IPS-NIHi7 (cell line): ENCODE data around the gene GNA12.

Experiments
- DNase-seq: peaks from one replicate; pipeline ENCODE4 v3.0.0; 2012; ENCODE audit warnings: mixed read lengths; ENCODE audit errors: extremely low spot score

GNA12 gene

DNA sequence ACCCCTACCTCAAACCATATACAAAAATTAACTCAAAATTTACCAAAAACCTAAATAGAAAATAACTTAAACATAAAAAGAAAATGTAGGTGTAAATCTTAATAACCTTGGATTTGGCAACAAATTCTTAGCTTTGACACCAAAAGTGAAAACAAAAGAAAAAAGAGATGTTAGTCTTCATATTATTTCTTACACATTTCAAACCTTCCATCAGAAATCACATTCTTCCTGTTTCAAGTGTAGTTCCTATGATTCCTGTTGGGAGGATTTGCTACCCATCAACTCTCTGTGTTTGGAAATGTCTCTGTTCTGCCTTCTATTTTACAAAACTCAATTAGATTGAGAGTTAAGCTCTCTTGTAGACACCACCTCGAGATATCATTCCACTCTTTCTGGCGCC is 62.0 kb downstream of the GNA12 start:
- DNase-seq: no peak

DNA sequence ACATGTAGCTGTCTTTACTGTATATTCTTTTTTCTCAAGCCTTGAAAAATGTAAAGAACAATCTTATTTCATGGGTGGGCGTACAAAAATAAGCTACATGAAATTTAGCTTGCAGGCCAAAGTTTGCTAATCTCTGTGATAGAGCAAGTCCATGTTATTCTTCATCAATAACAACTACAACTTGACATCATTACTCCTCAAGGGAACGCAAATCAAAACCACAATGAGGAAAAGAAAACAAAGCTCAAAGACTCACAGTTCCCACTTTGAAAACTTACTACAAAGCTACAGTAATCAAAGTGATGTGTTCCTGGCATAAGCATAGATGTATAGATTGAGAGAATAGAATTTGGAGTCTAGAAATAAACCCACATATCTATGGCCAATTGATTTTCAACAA is 62.5 kb downstream of the GNA12 start:
- DNase-seq: no peak

DNA sequence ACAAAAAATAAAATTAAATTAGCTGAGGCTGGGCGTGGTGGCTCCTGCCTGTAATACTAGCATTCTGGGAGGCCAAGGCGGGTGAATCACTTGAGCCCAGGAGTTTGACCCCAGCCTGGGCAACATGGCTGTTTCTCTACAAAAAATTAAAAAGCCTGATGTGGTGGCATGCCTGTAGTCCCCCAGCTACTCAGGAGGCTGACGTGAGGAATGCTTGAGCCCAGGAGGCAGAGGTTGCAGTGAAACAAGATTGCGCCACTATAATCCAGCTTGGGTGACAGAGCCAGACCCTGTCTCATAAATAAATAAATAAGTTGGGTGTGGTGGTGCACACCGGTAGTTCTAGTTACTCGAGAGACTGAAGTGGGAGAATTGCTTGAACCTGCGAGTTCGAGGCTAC is 65.1 kb downstream of the GNA12 start:
- DNase-seq: no peak

DNA sequence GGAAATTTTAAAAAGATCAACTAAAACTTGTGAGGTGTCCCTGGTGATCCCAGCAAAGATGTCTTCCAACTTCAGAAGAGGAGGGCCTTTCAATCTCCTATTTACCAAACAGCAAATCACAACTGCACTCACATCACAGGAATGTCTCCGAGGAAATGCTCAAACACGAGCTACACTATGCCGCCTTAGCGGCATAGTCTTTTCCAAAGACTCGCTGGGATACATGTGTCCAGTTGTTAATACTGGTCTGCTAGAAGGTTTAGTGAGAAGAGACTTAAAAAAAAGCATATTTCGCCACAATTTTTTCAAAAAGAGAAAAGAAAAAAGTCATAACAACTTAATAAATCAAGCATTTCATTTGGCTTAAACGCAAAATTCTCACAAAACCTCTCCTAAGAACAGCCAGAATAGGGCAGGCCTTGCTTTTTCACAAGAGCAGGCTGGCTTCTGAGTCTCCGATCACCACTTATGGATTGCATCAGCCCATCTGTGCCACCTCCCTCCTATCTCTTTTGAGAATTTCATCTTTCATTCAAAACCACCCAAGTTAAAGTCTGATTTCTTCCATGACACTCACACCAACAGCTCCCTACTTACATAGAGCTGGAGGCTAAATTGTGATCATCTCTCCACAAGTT is 66.1 kb downstream of the GNA12 start:
- DNase-seq: no peak

DNA sequence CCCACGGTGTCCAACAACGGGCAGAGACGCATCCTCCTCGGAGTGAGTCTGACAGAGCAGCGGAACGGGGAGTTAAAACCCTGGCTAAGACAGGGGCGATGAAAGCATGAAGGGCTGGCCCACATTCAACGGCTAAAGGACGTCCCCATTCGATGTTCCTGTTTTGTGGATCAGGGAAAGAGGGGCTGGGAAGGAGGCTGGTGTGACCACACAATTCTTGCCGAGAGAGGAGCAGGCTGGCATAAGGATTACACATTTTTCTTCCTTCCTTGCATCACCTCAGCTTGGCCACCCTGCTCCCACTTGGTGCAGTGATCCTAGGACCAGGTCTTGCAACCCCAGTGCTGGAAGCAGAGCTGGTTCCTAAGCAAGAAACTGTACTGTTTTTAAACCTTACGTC is 67.7 kb downstream of the GNA12 start:
- no peak for DNase-seq

DNA sequence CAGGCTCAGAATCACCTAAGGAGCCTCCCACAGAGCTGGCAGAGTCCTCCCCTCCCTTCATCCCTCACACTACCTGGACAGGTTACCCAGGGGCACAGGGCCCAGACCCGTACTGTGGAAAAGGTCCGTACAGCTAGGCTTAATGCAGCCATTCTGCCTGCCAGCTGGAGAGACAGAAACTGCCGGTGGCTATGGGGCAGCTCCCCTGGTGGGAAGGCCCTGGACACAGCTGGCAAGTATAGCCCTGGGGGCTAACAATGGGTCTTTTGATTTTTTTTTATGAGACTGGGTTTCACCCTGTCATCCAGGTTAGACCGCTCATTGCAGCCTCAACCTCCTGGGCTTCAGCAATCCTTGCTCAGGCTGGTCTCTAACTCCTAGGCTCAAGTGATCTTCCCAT is 68.3 kb downstream of the GNA12 start:
- DNase-seq: no peak

DNA sequence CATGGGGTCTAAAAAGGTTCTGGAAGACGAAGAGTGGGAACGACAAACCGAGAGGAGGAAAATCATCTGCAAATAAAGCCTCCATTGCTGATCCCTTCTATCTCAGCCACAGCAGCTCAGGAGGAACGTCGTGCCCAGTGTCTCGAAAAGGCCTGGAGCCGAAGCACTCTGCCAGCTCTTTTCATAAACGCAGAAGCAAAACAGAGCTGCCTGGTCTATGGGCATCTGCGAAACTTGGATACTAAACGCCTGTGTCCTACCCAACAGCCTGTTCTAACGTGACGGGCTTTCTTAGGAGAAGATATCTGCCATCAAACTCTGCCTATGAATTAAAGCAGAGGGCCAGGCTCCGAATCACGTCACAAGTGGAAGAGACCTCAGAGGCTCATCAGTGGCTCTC is 68.7 kb downstream of the GNA12 start:
- DNase-seq: no peak

DNA sequence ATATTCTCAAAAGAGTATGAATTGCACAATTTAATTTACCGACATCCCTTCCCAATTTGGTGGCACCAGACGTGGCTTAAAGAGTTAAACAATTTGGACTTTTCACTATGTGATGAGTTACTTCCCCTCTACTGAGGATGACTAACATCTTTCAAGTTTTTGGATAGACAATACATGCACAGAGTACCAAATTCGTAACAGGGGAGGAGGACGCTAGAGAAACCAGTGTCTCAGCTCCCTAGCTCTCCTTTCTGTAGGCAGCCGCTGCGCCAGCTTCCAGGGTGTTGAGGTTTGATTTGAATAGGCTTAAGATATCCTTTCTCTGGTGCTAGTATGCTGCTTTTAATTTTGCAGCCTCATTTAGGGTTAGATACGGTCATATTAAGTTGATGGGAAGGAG is 69.2 kb downstream of the GNA12 start:
- DNase-seq: no peak

DNA sequence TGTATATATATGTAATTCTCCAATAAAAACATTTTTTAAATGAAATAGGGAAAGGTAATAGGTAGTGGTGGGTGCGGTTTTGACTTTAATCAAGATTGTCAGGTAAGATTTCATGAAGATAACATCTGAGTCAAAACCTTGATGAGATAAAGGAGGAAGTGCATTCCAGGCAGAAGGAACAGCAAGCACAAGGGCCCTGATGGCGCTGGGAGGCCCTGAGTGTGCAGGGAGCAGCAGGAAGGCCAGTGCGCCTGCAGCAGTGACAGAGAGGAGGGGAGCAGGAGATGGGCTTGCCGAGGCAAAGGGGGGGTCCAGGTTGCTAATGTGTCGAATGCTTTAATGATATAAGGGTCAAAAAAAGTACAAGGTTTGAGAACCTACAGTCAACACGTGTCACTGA is 69.8 kb downstream of the GNA12 start:
- DNase-seq: no peak

DNA sequence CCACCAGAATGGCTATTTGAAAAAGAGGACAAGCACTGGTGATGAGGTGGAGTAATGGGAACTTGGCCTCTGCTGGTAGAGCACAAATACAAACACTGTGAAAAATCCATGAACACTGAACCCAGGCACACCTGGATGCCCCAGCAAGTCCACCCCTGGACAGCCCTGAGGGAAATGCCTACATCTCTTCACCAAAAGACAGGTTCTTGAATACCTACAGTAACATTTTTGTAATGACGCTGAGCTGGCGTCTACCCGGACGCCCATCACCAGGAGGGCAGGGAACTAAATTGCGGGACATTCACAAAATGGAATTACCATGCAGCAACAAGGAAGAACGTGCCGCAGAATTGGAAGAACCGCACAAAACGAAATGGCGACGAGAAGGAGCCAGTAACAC is 70.5 kb downstream of the GNA12 start:
- no peak for DNase-seq

DNA sequence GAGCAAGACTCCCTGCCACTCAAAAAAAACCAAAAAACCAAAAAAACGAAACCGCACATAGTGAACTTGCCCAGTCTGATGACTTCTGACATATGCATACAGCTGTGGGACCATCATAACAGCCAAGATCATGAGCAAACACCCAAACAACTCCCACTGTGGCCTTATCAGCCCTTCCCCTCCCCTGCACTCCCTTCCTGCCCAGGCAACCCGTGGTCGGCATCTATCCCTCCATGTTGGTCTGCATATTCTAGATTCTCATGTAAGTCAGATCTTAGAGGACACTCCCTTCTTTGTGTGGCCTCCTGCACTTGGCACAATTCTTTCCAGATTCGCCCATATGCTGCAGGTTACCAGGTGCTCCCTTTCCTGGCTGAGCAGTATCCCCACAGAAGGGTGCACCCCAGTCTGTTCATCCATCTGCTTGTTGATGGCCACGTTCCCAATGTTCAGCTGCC is 72.8 kb downstream of the GNA12 start:
- DNase-seq: no peak

DNA sequence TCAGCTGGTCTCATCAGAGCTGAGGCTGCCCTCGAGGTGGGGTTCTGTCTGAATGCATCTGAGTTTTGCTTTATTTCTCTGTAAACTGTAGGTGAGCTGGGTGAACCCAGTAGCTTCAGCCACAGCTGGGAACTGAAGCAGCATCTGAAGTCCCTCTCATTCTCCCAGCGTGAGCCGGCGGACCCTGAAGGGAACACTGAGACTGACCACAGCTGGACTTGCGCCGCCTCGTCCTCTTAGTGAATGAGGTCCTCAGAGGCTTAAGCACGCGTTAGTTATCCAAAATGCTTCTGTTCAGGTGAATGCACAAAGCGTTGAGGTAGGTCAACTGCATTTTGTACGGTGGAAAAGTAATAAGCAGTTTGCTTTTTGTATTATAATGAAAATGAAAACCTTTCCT is 79.5 kb downstream of the GNA12 start:
- no peak for DNase-seq

DNA sequence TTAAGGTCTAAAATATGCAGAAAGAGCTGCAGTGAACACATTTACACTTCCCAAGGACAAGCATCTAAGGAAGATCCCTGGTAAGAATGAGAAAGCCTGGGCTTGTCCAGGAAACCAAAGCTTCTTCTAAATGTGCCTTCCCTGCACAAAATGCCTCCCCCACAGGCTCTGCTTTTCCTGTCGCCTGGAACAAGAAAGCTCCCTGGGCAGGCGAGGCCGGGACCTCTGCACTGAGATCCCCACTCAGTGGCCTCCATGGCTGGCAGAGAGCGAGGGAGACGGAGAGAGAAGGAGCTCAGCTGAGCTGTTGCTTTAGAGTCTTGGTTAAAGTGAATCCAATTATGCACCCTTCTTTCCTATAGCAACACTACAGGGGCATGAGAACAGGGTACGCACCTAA is 80.5 kb downstream of the GNA12 start:
- DNase-seq: no peak

DNA sequence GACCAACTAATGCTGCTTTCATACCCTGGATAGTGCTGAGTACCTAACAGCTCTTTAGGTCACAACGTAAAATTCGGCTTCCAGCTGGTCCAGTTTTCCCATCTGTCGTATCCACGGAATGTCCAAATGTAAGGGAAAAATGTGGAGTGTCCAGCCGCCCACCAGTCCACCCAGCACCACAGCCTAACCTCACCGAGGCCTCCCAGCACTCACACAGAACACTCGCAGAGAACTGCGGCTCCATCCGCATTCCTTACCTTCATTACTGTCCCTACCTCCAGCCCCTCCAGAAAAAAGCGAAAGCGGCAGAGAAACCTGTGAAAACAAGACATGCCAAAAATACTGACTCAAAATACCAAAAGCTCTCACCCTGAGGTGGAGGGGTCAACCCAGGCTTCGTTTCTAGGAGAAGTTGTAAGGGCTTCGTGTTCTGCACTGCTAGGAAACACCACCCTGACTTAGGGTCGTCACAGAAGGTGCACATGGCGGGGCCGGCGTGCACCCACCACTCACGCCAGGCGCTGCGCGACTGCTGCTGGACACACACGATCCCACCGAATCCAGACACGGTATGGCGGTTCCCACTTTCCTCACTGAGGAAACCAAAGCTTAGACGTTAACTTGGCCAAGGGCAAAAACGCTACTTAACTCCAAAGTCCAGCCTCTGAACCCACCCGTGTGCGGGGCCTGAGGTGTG is 82.2 kb downstream of the GNA12 start:
- no peak for DNase-seq

DNA sequence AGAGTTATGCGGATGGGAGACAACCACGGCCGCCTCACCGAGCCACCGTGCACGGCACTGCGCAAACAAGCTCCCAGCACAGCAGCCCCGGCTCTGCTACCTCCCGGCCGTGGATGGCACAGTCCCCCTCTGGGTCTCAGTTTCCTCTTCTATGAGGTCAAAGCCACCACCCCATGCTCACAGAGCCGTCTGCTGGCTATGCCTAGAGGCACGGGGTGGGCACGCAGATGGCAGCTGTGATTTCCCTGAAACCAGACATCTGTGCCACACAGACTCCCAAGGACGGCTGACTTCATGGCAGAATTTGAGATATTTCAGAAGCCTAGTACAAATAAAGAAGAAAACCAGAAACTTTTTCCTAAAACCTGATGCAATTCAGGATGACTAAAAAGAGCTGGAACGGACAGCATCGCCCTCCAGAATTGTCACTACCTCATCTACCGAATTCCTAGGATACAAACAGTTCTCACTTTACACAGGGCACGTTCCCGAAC is 82.9 kb downstream of the GNA12 start:
- no peak for DNase-seq

DNA sequence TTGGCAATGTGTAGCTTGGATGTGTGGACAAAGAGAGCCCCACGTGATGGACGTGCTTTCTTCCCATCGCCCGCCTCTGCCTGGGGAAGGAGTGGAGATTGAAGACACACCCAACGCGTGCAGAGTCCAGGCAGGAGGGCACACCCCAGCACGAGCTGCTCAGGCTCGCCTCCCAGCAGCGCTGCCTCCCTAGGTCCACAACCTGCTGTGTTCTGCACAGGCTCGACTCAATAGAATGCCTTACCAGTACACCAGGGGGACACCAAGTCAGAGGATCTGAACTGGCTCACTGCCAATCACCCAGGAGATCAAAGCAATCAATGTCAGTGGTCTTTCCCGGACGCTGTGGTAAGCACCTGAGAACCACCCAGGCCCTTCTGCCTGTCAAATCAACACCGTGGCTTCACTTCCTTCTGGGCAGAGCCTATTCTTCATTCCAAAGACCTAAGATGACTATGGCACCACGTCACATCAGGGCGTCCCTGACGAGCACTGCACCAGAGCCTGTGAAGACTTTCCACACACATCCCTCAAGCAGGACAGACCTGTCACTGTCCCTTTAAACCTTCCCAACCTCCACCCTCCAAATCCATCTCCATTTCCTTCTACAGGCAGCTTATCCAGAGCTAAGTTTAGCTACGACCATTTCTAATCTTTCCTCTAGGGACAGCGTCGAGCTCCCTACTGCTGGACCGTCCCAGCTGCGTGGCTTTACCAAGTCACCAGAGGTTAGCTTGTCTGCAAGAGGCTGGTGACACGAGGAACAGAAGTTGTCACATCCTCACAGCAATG is 83.8 kb downstream of the GNA12 start:
- peak; percentile 72 for DNase-seq

DNA sequence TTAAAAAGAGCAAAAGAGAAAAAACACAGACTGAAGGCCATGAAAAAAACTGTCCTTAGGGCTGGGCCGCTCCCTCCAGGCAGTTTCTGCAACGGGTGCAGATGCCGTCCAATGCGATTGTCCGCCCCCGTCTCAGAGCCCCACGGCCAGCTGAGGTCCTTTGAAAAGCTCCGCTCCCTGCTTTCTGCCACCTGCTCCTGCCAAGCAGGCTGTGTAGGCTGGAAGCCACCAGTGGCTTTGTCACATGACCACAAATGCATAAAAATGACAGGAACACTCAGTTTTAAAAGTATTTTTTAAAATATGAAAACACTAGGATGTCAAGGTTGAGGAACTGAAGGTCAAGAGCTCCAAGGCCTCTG is 84.4 kb downstream of the GNA12 start:
- DNase-seq: no peak

DNA sequence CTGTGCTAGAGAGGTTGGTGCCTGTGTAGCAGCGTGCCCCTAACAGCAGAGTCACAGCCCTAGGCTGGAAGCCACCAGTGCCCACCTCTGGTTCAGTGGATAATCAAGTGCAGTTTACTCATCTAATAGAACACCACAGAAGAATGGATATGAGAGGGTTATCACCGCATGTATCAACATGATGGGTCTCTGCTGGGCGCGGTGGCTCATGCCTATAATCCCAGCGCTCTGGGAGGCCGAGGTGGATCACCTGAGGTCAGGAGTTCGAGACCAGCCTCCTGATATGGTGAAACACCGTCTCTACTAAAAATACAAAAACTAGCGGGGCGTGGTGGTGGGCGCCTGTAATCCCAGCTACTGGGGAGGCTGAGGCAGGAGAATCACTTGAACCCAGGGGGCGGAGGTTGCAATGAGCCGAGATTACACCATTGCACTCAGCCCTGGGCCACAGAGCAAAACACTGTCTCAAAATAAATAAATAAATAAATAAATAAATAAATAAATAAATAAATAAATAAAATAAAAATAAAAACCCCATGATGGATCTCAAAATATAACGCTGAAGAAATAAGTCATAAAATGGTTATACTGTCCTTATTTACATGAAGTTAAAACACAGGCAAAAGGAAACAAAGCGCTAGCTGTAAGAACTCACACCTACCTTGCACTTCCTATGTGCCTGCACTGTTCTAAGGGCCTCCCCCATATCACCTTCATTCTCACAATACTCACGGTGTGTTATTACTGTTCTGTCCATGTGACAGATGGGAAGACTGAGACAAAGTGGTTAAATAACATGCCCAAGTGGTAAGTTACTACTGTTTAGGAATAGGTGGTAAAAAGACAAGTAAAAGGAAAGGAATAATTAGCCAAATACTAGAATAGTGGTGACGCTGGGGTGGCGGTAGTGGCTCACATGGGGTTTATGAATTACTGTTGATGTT is 85.2 kb downstream of the GNA12 start:
- DNase-seq: no peak

DNA sequence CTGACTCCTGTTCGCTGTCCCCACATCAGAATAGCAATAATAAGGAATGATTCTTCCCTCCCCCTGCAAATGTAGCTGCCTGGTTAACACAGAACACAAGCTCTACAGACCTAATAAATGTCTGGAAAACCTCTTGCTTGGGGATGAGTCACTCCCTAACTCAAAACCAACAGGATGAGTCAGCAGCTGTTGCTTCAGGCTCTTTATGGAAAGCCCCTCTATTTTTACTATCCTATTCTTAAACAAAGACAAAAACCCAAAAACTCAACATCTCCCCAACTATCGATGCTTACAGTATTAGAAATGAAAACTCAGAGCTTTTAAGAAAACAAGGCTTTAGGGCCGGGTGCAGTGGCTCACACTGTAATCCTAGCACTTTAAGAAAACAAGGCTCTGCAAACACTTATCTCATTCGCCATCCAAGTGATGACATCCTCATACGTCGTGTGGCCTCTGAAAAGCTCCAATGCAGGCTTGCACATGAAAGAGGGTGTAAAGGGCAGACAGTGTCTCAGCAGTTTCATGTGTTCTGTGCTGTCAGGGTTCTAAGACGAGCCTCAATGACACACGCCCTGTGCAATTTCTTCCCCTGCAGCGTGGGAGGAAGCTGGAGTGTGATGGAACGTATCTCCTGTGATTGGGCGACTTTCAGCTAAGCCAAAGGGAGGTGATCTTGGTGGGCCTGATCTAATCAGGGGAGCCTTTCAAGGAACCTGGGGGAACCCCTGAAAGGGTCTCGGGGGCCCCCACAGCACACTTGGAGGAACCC is 86.0 kb downstream of the GNA12 start:
- DNase-seq: peak; percentile 60

DNA sequence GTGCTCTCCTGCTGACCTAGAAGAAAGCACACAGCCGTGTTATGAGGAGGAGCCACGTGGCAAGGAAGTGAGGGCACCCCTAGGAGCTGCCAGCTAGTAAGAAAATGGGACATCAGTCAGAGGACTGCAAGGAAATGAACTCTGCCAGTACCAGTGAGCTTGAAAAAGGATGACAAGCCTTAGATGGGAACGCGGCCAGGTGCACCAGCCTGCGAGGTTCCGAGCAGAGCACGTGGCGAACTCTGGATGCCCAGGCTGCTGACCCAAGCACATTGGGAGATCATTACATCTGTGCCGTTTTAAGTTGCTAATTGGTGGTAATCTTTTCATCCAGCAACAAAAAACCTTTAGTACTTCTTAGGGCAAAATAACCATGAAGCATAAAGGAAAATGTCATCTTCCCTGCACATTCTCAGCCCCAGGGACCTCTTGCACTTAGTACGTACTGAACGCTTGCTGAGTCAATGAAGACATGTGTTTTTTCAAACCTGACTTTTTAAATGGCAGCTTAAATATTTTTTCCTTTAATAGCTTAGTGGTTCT is 86.7 kb downstream of the GNA12 start:
- DNase-seq: no peak

DNA sequence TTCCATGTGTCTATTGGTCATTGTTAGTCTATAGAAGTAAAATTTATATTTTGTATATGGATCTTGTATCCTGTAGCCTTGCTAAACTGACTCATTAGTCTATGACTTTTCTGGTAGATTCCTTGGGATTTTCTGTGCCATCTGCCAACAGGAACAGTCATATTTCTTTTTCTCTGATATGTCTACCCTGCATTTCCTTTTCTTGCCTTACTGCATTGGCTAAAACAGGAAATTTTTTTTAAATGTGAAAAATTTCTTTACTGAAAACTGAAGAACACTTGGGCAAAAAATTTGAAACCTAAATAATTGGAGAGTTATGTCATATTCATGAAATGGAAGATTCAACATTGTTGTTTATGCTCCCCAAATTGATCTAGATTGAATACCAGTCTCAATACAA is 88.6 kb downstream of the GNA12 start:
- no peak for DNase-seq
